Muscle layer of colon (tissue), 2 donors: Measurements from ENCODE around the gene SEZ6L2.
"Not testable (repeated sequence)": the region's sequence is repeated elsewhere in the genome, so short reads cannot be mapped to it uniquely, and the experiment has no call there.

Experiments
- H3K27ac ChIP-seq: one replicate; pipeline ENCODE4 v1.7.0; 2013; ENCODE audit warnings: low read depth, mild to moderate bottlenecking, low read length, moderate library complexity
- H3K27me3 ChIP-seq, 2 donors: one replicate each; pipeline ENCODE4 v1.7.0; 2013; ENCODE audit warnings: low read length in 2 of 2, mild to moderate bottlenecking in 2 of 2; ENCODE audit not compliant: insufficient read depth in 2 of 2, control insufficient read depth in 1 of 2
- H3K36me3 ChIP-seq: one replicate; pipeline ENCODE4 v1.7.0; 2013; ENCODE audit warnings: mild to moderate bottlenecking, low read length; ENCODE audit not compliant: insufficient read depth
- H3K4me1 ChIP-seq: one replicate; pipeline ENCODE4 v1.7.0; 2013; ENCODE audit warnings: mild to moderate bottlenecking, low read length; ENCODE audit not compliant: insufficient read depth
- H3K4me3 ChIP-seq, 2 donors: one replicate each; pipeline ENCODE4 v1.7.0; 2013; ENCODE audit warnings: low read length in 2 of 2, low read depth in 1 of 2, mild to moderate bottlenecking in 1 of 2, moderate library complexity in 1 of 2
- H3K9ac ChIP-seq: one replicate; pipeline ENCODE4 v1.7.0; 2013; ENCODE audit warnings: low read length
- H3K9me3 ChIP-seq: one replicate; pipeline ENCODE4 v1.7.0; 2013; ENCODE audit warnings: mild to moderate bottlenecking, low read length
- donor health status: abdominal sarcoma.
- donor health status: Adenocarcinoma of cecum.

The SEZ6L2 gene

GRCh38 chr16:29922326-29922725, 23.0 kb upstream of the SEZ6L2 start:
- Histone ChIP-seq H3K36me3 (peaks cover 22% of the 10 kb centered on the region), H3K9ac (no peak overlapping the region), H3K27ac (no peak overlapping the region), H3K4me1 (peaks cover 18% of the 10 kb centered on the region), H3K27me3 (no peaks in the 10 kb centered on the region), H3K9me3 (no peaks in the 10 kb centered on the region), H3K4me3 (no peak overlapping the region)

- Histone ChIP-seq H3K4me1 (peaks cover 10% of the 10 kb centered on the region), H3K27ac (no peak overlapping the region), H3K9me3 (no peaks in the 10 kb centered on the region), H3K4me3 (no peak overlapping the region), H3K36me3 (peaks cover 22% of the 10 kb centered on the region), H3K27me3 (no peaks in the 10 kb centered on the region), H3K9ac (no peak overlapping the region)
These were observed 21.7 kb upstream of the SEZ6L2 start for GRCh38 chr16:29921034-29921385.

- Histone ChIP-seq H3K9me3 (no peaks in the 10 kb centered on the region), H3K36me3 (peaks cover 22% of the 10 kb centered on the region), H3K4me3 (no peak overlapping the region), H3K27me3 (no peaks in the 10 kb centered on the region), H3K27ac (no peak overlapping the region), H3K4me1 (peaks cover 10% of the 10 kb centered on the region), H3K9ac (no peak overlapping the region)
These were observed 21.1 kb upstream of the SEZ6L2 start for GRCh38 chr16:29920288-29921033.

- Histone ChIP-seq H3K4me3 (no peak overlapping the region), H3K27me3 (no peaks in the 10 kb centered on the region), H3K9ac (no peak overlapping the region), H3K4me1 (no peaks in the 10 kb centered on the region), H3K36me3 (peaks cover 16% of the 10 kb centered on the region), H3K27ac (no peak overlapping the region), H3K9me3 (no peaks in the 10 kb centered on the region)
These were observed 17.6 kb upstream of the SEZ6L2 start for GRCh38 chr16:29916979-29917378.

GRCh38 chr16:29915590-29916247, 16.4 kb upstream of the SEZ6L2 start:
- no peak overlapping the region for H3K9ac ChIP-seq
- H3K4me3 ChIP-seq = no peak overlapping the region
- H3K4me1 ChIP-seq = no peaks in the 10 kb centered on the region
- no peaks in the 10 kb centered on the region for H3K9me3 ChIP-seq
- H3K27me3 ChIP-seq = no peaks in the 10 kb centered on the region
- peaks cover 5% of the 10 kb centered on the region for H3K36me3 ChIP-seq
- no peak overlapping the region for H3K27ac ChIP-seq

GRCh38 chr16:29913514-29913913, 14.2 kb upstream of the SEZ6L2 start:
- Histone ChIP-seq H3K27me3 (no peaks in the 10 kb centered on the region), H3K36me3 (no peaks in the 10 kb centered on the region), H3K4me1 (no peaks in the 10 kb centered on the region), H3K4me3 (no peak overlapping the region), H3K27ac (no peak overlapping the region), H3K9me3 (no peaks in the 10 kb centered on the region), H3K9ac (no peak overlapping the region)

- Histone ChIP-seq H3K27ac (no peak overlapping the region), H3K36me3 (no peaks in the 10 kb centered on the region), H3K4me1 (no peaks in the 10 kb centered on the region), H3K9me3 (no peaks in the 10 kb centered on the region), H3K4me3 (no peak overlapping the region), H3K9ac (no peak overlapping the region), H3K27me3 (no peaks in the 10 kb centered on the region)
These were observed 12.7 kb upstream of the SEZ6L2 start for GRCh38 chr16:29912087-29912486.

GRCh38 chr16:29911676-29912010, 12.3 kb upstream of the SEZ6L2 start:
- Histone ChIP-seq H3K9ac (no peak overlapping the region), H3K27ac (no peak overlapping the region), H3K36me3 (no peaks in the 10 kb centered on the region), H3K4me3 (no peak overlapping the region), H3K4me1 (no peaks in the 10 kb centered on the region), H3K9me3 (no peaks in the 10 kb centered on the region), H3K27me3 (no peaks in the 10 kb centered on the region)

GRCh38 chr16:29910819-29911675, 11.7 kb upstream of the SEZ6L2 start:
- Histone ChIP-seq H3K4me3 (no peak overlapping the region), H3K27me3 (no peaks in the 10 kb centered on the region), H3K4me1 (no peaks in the 10 kb centered on the region), H3K27ac (no peak overlapping the region), H3K36me3 (no peaks in the 10 kb centered on the region), H3K9ac (no peak overlapping the region), H3K9me3 (no peaks in the 10 kb centered on the region)

GRCh38 chr16:29909851-29910250, 10.5 kb upstream of the SEZ6L2 start:
- not testable (repeated sequence) for H3K27ac ChIP-seq, H3K27me3 ChIP-seq, H3K9ac ChIP-seq, H3K9me3 ChIP-seq, H3K4me1 ChIP-seq, H3K36me3 ChIP-seq, H3K4me3 ChIP-seq

- H3K4me1 ChIP-seq = no peaks in the 10 kb centered on the region
- no peaks in the 10 kb centered on the region for H3K9me3 ChIP-seq
- H3K4me3 ChIP-seq = no peak overlapping the region
- no peaks in the 10 kb centered on the region for H3K27me3 ChIP-seq
- no peak overlapping the region for H3K9ac ChIP-seq
- no peak overlapping the region for H3K27ac ChIP-seq
- no peaks in the 10 kb centered on the region for H3K36me3 ChIP-seq
These were observed 10.0 kb upstream of the SEZ6L2 start for GRCh38 chr16:29909391-29909790.
